Adipocyte (in vitro differentiated cells): ENCODE measurements around the gene LHPP.

Experiments
- DNase-seq: peaks from one replicate; pipeline ENCODE4 v3.0.0-alpha.2; 2015; ENCODE audit warnings: low read depth
- H3K27me3 ChIP-seq: replicated peaks from 2 replicates; pipeline ENCODE4 v1.7.0; 2013; ENCODE audit warnings: mild to moderate bottlenecking, low read length, moderate library complexity; ENCODE audit not compliant: control insufficient read depth, insufficient read depth
- H3K36me3 ChIP-seq: 2 replicates; pipeline ENCODE4 v1.7.0; 2013; ENCODE audit warnings: low read length, mild to moderate bottlenecking, moderate library complexity; ENCODE audit not compliant: control insufficient read depth, insufficient read depth, severe bottlenecking
- H3K4me1 ChIP-seq: 2 replicates; pipeline ENCODE4 v1.7.0; 2013; ENCODE audit warnings: mild to moderate bottlenecking, low read length, moderate library complexity; ENCODE audit not compliant: control insufficient read depth, insufficient read depth
- H3K4me3 ChIP-seq: 2 replicates; pipeline ENCODE4 v1.7.0; 2013; ENCODE audit warnings: mild to moderate bottlenecking, low read length, moderate library complexity
- H3K9ac ChIP-seq: 2 replicates; pipeline ENCODE4 v1.7.0; 2013; ENCODE audit warnings: mild to moderate bottlenecking, low read length, moderate library complexity
- H3K9me3 ChIP-seq: 2 replicates; pipeline ENCODE4 v1.7.0; 2013; ENCODE audit warnings: mild to moderate bottlenecking, low read length, moderate library complexity; ENCODE audit not compliant: control insufficient read depth

Gene LHPP

DNA sequence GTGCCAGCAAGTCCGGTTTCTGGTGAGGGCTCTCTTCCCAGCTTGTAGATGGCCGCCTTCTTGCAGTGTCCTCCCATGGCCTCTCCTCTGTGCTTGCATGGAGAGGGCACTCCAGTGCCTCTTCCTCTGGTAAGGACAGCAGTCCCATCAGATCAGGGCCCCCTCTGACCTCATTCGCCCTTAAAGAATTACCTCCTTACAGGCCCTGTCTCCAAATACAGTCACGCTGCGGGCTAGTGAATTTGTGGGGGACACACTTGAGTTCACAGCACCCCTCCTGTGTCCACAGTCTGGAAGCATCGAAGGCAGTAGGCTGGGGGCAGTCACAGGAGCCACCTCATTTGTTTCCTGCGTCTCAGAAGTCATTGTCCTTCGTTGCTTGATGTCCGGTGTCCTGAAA lies 54.6 kb downstream of the LHPP start:
- Histone ChIP-seq H3K9me3 (no peaks in the 10 kb centered on the region), H3K4me3 (no peak overlapping the region), H3K4me1 (no peaks in the 10 kb centered on the region), H3K36me3 (no peaks in the 10 kb centered on the region), H3K27me3 (no peaks in the 10 kb centered on the region), H3K9ac (no peak overlapping the region)
- no peak for DNase-seq

DNA sequence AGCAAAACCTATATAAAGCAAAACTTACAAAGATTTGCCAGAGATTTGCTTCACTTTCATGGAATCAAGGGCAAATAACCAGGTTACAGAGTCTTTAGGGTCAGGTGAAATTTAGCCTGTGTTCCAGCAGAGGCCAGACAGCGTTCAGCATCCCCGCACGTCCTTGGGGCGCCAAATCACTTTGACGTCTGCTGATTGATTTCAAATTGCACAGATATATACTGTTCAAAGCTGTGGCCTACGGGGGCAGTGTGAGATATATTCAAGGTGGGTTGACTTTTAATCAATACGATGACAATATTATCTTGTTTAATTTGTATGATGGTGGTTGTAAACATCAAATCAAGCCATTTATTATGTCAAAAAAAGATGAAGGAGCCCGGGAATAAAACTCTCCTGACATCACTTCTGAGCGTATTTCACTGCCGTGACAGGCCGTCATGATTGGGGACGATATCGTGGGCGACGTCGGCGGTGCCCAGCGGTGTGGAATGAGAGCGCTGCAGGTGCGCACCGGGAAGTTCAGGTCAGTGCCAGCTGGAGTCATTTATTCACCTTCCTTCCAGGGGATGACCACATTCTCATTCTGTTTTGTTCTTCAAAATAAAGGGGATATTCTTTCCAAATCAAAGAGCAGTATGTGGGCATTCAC lies 55.2 kb downstream of the LHPP start:
- Histone ChIP-seq H3K4me1 (no peaks in the 10 kb centered on the region), H3K36me3 (no peaks in the 10 kb centered on the region), H3K9me3 (no peaks in the 10 kb centered on the region), H3K4me3 (no peak overlapping the region), H3K9ac (no peak overlapping the region), H3K27me3 (no peaks in the 10 kb centered on the region)
- DNase-seq = no peak

DNA sequence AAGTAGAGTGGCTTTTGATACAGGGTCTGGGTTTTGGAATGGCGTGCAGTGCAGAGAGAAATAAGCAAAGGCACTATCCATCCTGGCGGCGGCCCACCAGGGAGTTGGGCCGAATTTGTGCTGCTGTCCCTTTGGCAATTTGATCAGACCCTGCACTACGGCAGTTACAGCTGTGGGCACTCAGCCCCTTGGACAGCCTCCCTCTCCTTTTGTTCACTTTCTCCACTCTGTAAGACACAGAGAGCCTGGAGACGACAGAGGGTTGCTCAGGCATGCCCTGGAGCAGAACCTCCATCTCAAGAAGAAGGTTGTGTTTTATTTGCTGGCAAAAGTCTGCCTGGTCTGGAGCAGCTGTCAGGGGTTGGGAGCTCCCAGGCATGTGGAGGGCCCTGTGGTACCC lies 55.8 kb downstream of the LHPP start:
- Histone ChIP-seq H3K9ac (no peak overlapping the region), H3K27me3 (no peaks in the 10 kb centered on the region), H3K4me3 (no peak overlapping the region), H3K36me3 (no peaks in the 10 kb centered on the region), H3K4me1 (no peaks in the 10 kb centered on the region), H3K9me3 (no peaks in the 10 kb centered on the region)
- DNase-seq = no peak

DNA sequence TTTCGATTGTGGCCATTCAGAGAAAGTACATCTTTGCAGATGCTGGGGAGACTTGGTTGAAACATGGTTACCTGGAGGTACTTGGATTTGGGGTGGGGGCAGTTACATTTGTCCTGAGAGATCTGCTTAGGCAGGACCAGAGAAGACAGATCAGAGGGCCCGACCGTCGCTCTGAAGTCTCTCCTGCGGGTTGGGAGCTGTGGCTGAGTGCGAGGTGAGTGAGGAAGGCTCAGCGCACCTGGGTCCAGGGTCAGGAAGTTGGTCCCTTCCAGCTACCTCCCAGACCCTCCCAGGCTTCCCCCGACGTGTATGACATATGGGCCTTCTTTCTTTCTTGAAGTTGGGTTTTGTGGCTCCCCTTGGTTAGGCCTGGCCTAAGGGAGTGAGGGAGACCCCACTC lies 56.3 kb downstream of the LHPP start:
- Histone ChIP-seq H3K9ac (no peak overlapping the region), H3K4me1 (no peaks in the 10 kb centered on the region), H3K36me3 (no peaks in the 10 kb centered on the region)

DNA sequence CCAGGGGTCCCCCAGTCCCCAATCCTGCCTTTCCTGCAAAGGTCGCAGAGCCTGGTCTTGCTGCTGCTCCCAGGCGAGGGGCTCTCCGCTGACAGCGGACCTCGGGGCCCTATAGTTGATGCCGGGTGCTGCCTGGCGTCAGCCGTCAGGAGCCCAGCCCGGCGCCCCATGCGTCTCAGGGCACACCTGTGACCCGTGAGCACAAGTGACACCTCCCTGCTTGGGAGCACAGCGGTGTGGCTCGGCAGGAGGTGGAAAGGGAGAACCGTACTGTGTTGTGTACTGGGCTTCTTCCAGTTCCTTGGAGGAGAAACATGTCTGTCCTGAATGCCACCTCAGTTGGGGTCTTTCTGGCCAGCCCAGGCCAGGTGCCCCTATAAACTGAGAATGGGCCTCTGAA lies 56.7 kb downstream of the LHPP start:
- no peaks in the 10 kb centered on the region for H3K4me1 ChIP-seq
- DNase-seq = no peak
- H3K36me3 ChIP-seq = no peaks in the 10 kb centered on the region
- no peaks in the 10 kb centered on the region for H3K9me3 ChIP-seq
- H3K27me3 ChIP-seq = no peaks in the 10 kb centered on the region
- no peak overlapping the region for H3K9ac ChIP-seq
- H3K4me3 ChIP-seq = no peak overlapping the region

More for the DNA sequence above, 56.3 kb downstream of the LHPP start:
- Histone ChIP-seq H3K27me3 (no peaks in the 10 kb centered on the region), H3K9me3 (no peaks in the 10 kb centered on the region), H3K4me3 (no peak overlapping the region)
- DNase-seq = no peak

DNA sequence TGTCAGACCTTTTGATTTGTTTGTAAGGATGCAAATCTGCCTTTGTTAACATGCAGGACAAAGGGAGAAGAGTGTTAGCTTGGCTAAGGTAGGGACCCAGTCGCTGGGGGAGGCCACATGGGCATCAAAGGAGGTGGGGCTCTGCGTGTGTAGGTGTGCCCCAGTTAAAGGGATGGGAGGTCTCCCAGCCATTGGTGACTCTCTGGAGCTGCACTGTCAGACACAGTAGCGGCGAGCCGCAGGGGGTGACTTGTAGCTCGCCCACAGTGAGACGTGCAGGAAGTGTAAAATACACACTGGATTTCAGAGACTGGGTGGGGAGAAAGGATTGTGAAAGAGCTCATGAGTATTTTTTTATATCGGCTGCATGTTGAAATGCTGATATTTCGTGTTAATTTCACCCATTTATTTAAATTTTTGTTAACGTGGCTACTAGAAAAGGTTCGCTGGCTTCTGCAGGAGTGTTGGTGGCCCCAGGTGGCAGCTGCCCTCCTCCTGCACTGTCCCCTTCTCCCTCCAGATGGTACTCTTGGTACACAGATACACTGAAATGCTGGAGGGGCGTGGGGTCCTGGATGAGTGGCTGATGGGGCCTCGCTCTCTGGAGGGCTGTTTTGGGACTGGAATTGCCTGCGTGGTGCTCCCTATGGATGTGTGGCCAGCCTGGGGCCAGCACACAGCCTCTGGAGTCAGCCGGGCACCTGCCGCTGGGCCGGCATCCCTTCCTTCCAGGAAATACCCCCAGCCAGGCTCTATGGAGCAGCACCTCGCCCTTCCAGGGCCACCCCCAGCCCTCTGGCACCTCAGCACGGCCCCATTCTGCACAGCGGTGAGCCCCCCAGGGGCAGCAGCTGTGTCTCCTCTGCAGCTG lies 59.2 kb downstream of the LHPP start:
- Histone ChIP-seq H3K4me1 (peaks cover 13% of the 10 kb centered on the region), H3K9ac (no peak overlapping the region), H3K36me3 (no peaks in the 10 kb centered on the region), H3K27me3 (no peaks in the 10 kb centered on the region), H3K9me3 (no peaks in the 10 kb centered on the region), H3K4me3 (no peak overlapping the region)
- DNase-seq = no peak

DNA sequence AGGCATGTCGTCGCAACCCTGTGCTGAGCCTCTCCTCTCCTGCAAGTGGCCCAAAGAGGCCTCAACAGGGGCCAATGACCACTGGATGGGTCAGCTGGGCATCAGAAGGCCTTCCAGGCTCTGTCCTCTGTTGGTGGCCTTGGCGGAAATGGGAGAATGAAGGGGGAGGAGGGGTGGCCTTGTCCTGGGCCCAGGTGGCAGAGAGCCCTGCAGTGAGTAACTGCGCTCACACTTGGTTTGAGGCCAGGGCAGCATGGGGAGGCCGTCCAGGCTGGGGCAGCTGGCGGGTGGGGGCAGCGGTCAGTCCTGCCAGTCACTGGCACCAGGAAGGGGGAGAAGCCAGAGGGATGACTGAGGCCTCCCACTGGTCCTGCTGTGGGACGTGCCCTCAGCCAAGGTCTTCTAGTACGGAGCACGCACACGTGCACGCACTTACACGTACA lies 59.8 kb downstream of the LHPP start:
- H3K4me3 ChIP-seq = no peak overlapping the region
- no peaks in the 10 kb centered on the region for H3K9me3 ChIP-seq
- DNase-seq = no peak
- no peaks in the 10 kb centered on the region for H3K36me3 ChIP-seq
- no peaks in the 10 kb centered on the region for H3K27me3 ChIP-seq
- peaks cover 13% of the 10 kb centered on the region for H3K4me1 ChIP-seq
- no peak overlapping the region for H3K9ac ChIP-seq

DNA sequence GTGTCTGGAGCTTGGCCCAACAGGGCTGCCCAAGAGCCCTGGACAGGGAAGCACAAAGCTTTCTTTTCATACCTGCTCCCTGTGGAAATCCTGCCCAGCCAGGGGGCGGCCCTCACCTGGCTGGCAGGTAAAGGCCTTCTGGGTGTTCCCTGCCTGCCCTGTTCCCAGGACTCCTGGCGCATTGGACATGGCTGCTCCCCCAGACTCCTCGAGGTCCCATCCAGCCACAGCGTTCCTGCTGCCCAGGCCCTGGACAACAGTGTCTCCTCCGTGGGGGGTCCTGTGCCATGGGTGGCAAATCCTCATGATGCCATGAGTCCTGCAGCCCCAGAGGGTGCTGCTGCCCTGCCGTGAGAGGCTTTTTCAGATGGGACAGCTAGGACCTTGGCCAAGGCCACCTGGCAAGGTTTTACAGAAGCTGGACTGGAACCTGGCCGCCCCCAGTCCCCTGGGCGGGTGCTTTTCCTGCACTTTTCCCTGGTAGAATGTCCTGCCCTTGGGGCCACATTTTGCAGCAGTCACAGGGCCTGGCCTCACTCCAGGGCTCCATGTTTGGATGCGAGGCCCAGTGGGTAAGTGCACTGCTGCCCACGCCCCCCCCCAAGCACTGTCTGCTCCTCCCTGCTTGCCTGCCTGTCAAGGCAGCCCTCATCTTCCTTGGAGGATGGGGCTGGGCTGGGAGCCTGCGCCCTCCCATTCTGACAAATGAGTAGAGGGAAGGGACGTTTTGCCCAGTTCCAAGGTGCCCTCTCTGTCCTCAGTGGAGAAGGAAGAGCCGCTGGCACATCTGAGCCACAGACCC lies 60.7 kb downstream of the LHPP start:
- H3K4me1 ChIP-seq = peaks cover 13% of the 10 kb centered on the region
- no peak overlapping the region for H3K9ac ChIP-seq
- H3K4me3 ChIP-seq = no peak overlapping the region
- no peaks in the 10 kb centered on the region for H3K27me3 ChIP-seq
- no peaks in the 10 kb centered on the region for H3K36me3 ChIP-seq
- DNase-seq = no peak
- H3K9me3 ChIP-seq = no peaks in the 10 kb centered on the region

DNA sequence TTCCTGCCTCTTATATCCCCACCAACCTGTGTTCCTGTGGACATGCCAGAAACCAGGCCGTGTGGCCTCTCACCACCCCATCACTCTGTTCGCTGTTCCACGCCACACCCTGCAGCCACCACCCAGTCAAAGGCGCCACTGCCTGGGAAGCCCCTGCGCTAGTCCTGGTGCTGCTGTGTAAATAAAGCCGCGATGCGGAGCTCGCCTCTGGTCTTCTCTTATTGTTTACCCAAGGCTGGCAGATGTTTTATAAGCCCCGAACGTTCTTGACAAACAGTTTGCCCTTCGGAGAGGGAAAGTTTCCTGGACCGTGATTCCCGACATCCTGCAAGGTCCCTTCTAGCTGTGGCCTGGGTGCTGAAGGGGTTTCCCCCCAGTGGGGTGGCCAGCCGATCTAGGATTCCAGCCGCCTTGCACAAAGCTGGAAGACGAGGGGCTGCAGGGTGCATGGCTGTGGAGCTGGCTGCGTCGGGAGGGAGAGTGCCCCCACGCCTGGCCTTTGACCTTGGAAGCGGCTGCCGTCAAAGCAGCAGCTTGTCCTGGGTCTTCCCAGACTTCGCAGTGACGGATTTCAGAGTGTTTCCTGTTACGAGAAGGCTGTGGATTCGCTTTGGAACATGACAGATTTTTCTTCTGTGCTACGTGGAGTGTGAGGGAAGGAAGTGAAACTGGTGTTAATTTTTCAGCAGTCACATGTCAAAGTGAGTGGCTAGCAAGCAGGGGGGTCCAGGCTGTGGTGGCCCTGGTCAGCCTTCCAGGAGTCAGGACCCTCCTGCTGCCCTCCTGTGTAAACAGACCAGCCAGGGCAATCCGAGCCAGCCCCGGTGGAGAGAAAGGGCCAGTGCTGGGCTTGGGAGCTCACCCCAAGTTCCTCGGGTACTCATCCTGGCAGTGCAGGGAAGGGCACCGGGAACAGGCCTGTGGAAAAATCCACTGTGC lies 61.6 kb downstream of the LHPP start:
- Histone ChIP-seq H3K36me3 (no peaks in the 10 kb centered on the region), H3K9me3 (no peaks in the 10 kb centered on the region), H3K27me3 (no peaks in the 10 kb centered on the region), H3K9ac (no peak overlapping the region), H3K4me1 (peaks cover 13% of the 10 kb centered on the region), H3K4me3 (no peak overlapping the region)
- DNase-seq = no peak

DNA sequence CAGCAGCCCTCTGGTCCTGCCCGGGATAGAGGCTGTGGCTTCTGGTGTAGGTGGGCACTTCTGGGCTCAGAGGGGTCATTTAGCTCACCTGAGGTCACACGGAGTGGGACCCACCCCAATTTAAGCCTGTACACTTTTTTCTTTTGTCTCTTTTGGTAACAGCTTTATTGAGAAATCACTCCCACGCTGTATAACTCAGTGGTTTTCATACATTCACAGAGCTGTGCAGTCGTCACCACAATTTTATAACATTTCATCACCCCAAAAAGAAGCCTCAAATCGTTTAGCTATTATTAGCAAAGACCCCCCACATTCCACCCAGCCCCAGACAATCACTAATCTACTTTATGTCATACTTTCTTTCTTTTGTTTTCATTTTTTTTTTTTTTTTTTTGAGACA lies 62.3 kb downstream of the LHPP start:
- H3K9me3 ChIP-seq = no peaks in the 10 kb centered on the region
- H3K4me1 ChIP-seq = peaks cover 13% of the 10 kb centered on the region
- H3K27me3 ChIP-seq = no peaks in the 10 kb centered on the region
- H3K36me3 ChIP-seq = no peaks in the 10 kb centered on the region
- H3K4me3 ChIP-seq = no peak overlapping the region
- no peak for DNase-seq
- no peak overlapping the region for H3K9ac ChIP-seq
